Cardiac muscle cell (in vitro differentiated cells and primary cell): Measurements from ENCODE around the gene COX14. TPM values are rescaled to one million over a fixed set of nuclear protein-coding genes. Genes with fewer than 3 reads are reported as not detected.

Source experiments
- DNase-seq, 2 donors: peaks; one replicate each; pipeline versions ENCODE4 v3.0.0 to v3.0.0-alpha.2; 2010 to 2017; ENCODE audit warnings: low read depth in 1 of 2, low spot score in 1 of 2
- H3K27ac ChIP-seq: fragments of 200-600 bp; sonication (generic); 2 replicates; pipeline ENCODE4 v1.5.1; 2016
- H3K27me3 ChIP-seq: fragments of 200-600 bp; sonication (generic); 2 replicates; pipeline ENCODE4 v1.6.0; 2016; ENCODE audit warnings: control low read depth
- H3K36me3 ChIP-seq: fragments of 200-600 bp; sonication (generic); 2 replicates; pipeline ENCODE4 v1.5.1; 2016; ENCODE audit warnings: control low read depth
- H3K4me1 ChIP-seq: fragments of 200-600 bp; sonication (generic); 2 replicates; pipeline ENCODE4 v1.8.1; 2017; ENCODE audit warnings: low read depth, mild to moderate bottlenecking, mixed run types
- H3K4me3 ChIP-seq: fragments of 200-600 bp; sonication (generic); 2 replicates; pipeline ENCODE4 v1.5.1; 2016; ENCODE audit warnings: mild to moderate bottlenecking
- H3K9me3 ChIP-seq: fragments of 200-600 bp; sonication (generic); 2 replicates; pipeline ENCODE4 v1.5.1; 2017; ENCODE audit warnings: low read depth, mild to moderate bottlenecking, control low read depth
- CTCF ChIP-seq: IDR thresholded peaks from 2 replicates; pipeline ENCODE4 v1.5.1; 2012; ENCODE audit warnings: low read depth, mild to moderate bottlenecking, low read length
- polyA plus RNA-seq: library from polyadenylated mRNA; unstranded; fragments of >200 nt; fragmentation: Nextera tagmentation; extraction: Ambion mirVana; gene quantifications from 2 replicates; pipeline ENCODE4 v1.2.1, GENCODE V29; 2016
- total RNA-seq: library from RNA; depleted of rRNA; stranded (reverse); fragments of >200 nt; gene quantifications from 2 replicates; pipeline ENCODE4 v1.2.3, GENCODE V29; 2016

The COX14 gene
- total and polyA plus RNA-seq, 2 experiments from 2014 or later: 43.9 to 265 TPM

- H3K36me3 ChIP-seq: no peaks in the 10 kb centered on the region
- H3K27me3 ChIP-seq: no peaks in the 10 kb centered on the region
- peaks cover 6% of the 10 kb centered on the region for H3K4me1 ChIP-seq
- H3K27ac ChIP-seq: no peak overlapping the region
- H3K9me3 ChIP-seq: no peaks in the 10 kb centered on the region
- no peak for DNase-seq
- TF ChIP-seq CTCF: no peak
- no peak overlapping the region for H3K4me3 ChIP-seq
Observed at GRCh38 chr12:50069539-50069938, 42.5 kb upstream of the COX14 start.

DNA sequence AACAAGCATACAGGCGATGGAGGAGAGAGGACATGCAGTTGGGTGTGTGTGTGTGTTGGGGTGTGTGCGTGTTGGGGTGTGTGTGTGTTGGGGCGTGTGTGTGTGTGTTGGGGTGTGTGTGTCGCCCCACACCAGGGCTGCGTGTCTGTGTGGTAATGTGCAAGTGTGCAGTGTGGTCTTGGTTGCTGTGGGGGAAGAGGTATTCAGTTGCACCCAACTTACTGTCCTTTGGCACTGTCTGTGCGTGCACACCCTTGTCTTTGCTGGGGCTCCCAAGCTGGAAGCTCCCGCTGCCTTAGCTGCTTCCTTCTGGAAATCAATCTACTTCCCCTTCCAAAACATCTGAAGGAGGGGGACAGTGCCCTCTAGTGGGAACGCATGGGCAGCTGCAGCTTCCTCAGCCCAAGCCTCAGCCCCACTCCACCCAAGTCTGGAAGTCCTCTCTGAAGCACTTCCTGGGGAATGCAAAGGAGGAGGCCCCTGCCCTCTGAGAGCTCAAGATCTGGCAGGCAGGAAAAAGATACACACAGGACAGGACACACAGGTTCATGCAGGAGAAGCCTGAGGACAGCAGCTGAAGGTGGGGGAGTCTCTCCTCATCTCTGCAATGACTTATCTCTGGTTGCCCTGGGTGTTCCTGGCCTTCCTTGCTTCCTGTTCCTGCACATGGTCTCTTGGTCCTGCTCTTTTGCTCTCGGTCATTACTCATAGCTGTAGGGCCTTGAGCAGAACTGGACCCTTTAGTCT is 41.5 kb upstream of the COX14 start:
- peak; percentile 97 for TF ChIP-seq CTCF
- H3K9me3 ChIP-seq: no peaks in the 10 kb centered on the region
- H3K4me1 ChIP-seq: peaks cover 6% of the 10 kb centered on the region
- no peaks in the 10 kb centered on the region for H3K27me3 ChIP-seq
- H3K36me3 ChIP-seq: no peaks in the 10 kb centered on the region
- DNase-seq: peak; percentile 82 to 93
- no peak overlapping the region for H3K4me3 ChIP-seq
- no peak overlapping the region for H3K27ac ChIP-seq

GRCh38 chr12:50072198-50072907 is 39.7 kb upstream of the COX14 start:
- no peaks in the 10 kb centered on the region for H3K9me3 ChIP-seq
- no peak overlapping the region for H3K4me3 ChIP-seq
- DNase-seq: no peak
- peaks cover 8% of the 10 kb centered on the region for H3K4me1 ChIP-seq
- H3K36me3 ChIP-seq: no peaks in the 10 kb centered on the region
- no peaks in the 10 kb centered on the region for H3K27me3 ChIP-seq
- no peak for TF ChIP-seq CTCF
- no peak overlapping the region for H3K27ac ChIP-seq

DNA sequence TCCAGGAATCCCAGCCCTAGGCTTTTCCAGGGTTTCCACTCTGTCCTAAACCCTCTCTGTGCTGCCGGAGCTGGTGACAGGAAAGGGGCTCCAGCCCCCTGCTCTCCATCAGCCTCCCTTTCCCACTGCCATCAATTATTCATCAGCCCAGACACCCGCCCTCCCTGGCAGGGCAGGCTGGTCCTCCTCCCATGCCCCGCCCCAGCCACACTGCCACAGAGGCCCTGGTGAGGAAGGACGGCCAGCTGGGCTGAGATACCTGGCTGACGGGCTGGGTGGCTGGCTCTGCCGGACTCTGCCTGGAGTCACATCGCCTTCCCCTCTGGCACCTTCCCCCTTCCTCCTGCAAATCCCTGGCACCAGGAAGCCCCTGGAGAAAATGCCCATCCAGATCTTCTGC is 38.8 kb upstream of the COX14 start:
- no peaks in the 10 kb centered on the region for H3K9me3 ChIP-seq
- H3K27ac ChIP-seq: no peak overlapping the region
- no peak overlapping the region for H3K4me3 ChIP-seq
- no peak for DNase-seq
- H3K27me3 ChIP-seq: no peaks in the 10 kb centered on the region
- H3K4me1 ChIP-seq: peaks cover 13% of the 10 kb centered on the region
- no peak for TF ChIP-seq CTCF
- no peaks in the 10 kb centered on the region for H3K36me3 ChIP-seq

DNA sequence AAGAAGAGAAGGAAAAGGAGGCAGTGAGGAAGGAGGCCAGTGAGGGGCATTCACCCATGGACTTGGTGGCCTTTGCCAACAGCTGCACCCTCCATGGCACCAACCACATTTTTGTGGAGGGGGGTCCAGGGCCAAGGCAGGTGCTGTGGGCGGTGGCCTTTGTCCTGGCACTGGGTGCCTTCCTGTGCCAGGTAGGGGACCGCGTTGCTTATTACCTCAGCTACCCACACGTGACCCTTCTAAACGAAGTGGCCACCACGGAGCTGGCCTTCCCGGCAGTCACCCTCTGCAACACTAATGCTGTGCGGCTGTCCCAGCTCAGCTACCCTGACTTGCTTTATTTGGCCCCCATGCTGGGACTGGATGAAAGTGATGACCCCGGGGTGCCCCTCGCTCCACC is 38.3 kb upstream of the COX14 start:
- no peak overlapping the region for H3K27ac ChIP-seq
- no peak for TF ChIP-seq CTCF
- no peak overlapping the region for H3K4me3 ChIP-seq
- peaks cover 13% of the 10 kb centered on the region for H3K4me1 ChIP-seq
- DNase-seq: no peak
- no peaks in the 10 kb centered on the region for H3K27me3 ChIP-seq
- no peaks in the 10 kb centered on the region for H3K36me3 ChIP-seq
- H3K9me3 ChIP-seq: no peaks in the 10 kb centered on the region
